ENCODE measurements around the gene ZNF609. TPM values are rescaled to one million over a fixed set of nuclear protein-coding genes. Genes with fewer than 3 reads are reported as not detected.

The ZNF609 gene
- total RNA-seq, 4 donors from 2014 or later: 19.4 to 30.5 (median 21.1) TPM

GRCh38 chr15:64717130-64717529 is 256.8 kb downstream of the ZNF609 start:
- 86 to 92% methylated on average over 7 of the region's 7 CpGs for WGBS, 2 donors
- intact Hi-C loops (cut with DNase I; ENCODE audit: low total_unique reads): no loop called here
- no peak for TF ChIP-seq POLR2A (IDR thresholded peaks at IDR 0.05)
- no peak for TF ChIP-seq CTCF (IDR thresholded peaks at IDR 0.05)
- H3K4me3 ChIP-seq (ENCODE audit: low read depth, poor library complexity, severe bottlenecking): no peak overlapping the region
- no peak for DNase-seq (ENCODE audit: low spot score in 2 of 2)

- H3K4me3 ChIP-seq (ENCODE audit: low read depth, poor library complexity, severe bottlenecking): no peak overlapping the region
- 58 to 65% methylated on average over 18 of the region's 18 CpGs for WGBS, 2 donors
- no peak for TF ChIP-seq CTCF (IDR thresholded peaks at IDR 0.05)
- TF ChIP-seq POLR2A (IDR thresholded peaks at IDR 0.05): no peak
- intact Hi-C loops (cut with DNase I; ENCODE audit: low total_unique reads): no loop called here
- no peak for DNase-seq (ENCODE audit: low spot score in 2 of 2)
Observed at GRCh38 chr15:64717735-64718495, 257.5 kb downstream of the ZNF609 start.

- WGBS, 2 donors: 87 to 89% methylated on average over 3 of the region's 3 CpGs
- DNase-seq (ENCODE audit: low spot score in 2 of 2): no peak
- H3K4me3 ChIP-seq (ENCODE audit: low read depth, poor library complexity, severe bottlenecking): no peak overlapping the region
- TF ChIP-seq POLR2A (IDR thresholded peaks at IDR 0.05): no peak
- no peak for TF ChIP-seq CTCF (IDR thresholded peaks at IDR 0.05)
- intact Hi-C loops (cut with DNase I; ENCODE audit: low total_unique reads): no loop called here
Observed at GRCh38 chr15:64720188-64720587, 259.8 kb downstream of the ZNF609 start.

GRCh38 chr15:64730151-64730550 is 269.8 kb downstream of the ZNF609 start:
- no peak overlapping the region for H3K4me3 ChIP-seq (ENCODE audit: low read depth, poor library complexity, severe bottlenecking)
- DNase-seq (ENCODE audit: low spot score in 2 of 2): no peak
- WGBS, 2 donors: 80 to 88% methylated on average over 5 of the region's 5 CpGs
- intact Hi-C loops (cut with DNase I; ENCODE audit: low total_unique reads): loop anchor here (2.0 to 10.0 kb wide), 2 partner anchors 177 to 315 kb away; partner anchors contain the start of gene SLC51B
- no peak for TF ChIP-seq POLR2A (IDR thresholded peaks at IDR 0.05)
- TF ChIP-seq CTCF (IDR thresholded peaks at IDR 0.05): no peak

- TF ChIP-seq POLR2A (IDR thresholded peaks at IDR 0.05) (no peak), CTCF (IDR thresholded peaks at IDR 0.05) (peak in 1 of 3 donors; percentile 89)
- 19 to 21% methylated on average over 16 of the region's 16 CpGs for WGBS, 2 donors
- peak; percentile 83 to 96 for DNase-seq (ENCODE audit: low spot score in 2 of 2)
- intact Hi-C loops (cut with DNase I; ENCODE audit: low total_unique reads): loop anchor here (2.0 to 10.0 kb wide), 2 partner anchors 176 to 314 kb away; partner anchors contain the start of gene SLC51B
- no peak overlapping the region for H3K4me3 ChIP-seq (ENCODE audit: low read depth, poor library complexity, severe bottlenecking)
Observed at GRCh38 chr15:64731012-64731804, 270.8 kb downstream of the ZNF609 start.

All from lower leg skin (tissue), 4 donors.